HepG2 (cell line): ENCODE data around the gene TTLL4. TPM values are rescaled to one million over a fixed set of nuclear protein-coding genes. Genes with fewer than 3 reads are reported as not detected.

Experiments used
- ATAC-seq: fragments of 200-7000 bp; cut with Tn5 transposase; 3 replicates; pipeline ENCODE4 v1.9.1; 2020; ENCODE audit warnings: mild to moderate bottlenecking, moderate library complexity
- BruUV-seq: library from RNA; stranded (reverse); fragments of 400-500 nt; replicated peaks from 2 replicates; lab custom pipeline; 2021; lab: Mats Ljungman, UMichigan
- CTCF ChIA-PET: fragments of 300-600 bp; formaldehyde crosslinking; extraction: SDS; loops from one replicate; lab custom pipeline; 2021; ENCODE audit warnings: low total read pairs, inconsistent platforms, low intra/inter-chr PET ratio; lab: Yijun Ruan, JAX
- POLR2A ChIA-PET: fragments of 350-600 bp; sonication (Branson Sonifier 250); formaldehyde crosslinking; loops from one replicate; lab custom pipeline; 2020; ENCODE audit warnings: antibody characterized with exemption, inconsistent platforms; lab: Yijun Ruan, JAX
- DNase-seq: peaks from one replicate; pipeline ENCODE4 v3.0.0-alpha.2; 2015; ENCODE audit warnings: low spot score
- FAIRE-seq: peaks from 3 replicates; lab custom pipeline; 2011; peaks lifted over from hg19 to GRCh38; lab: Jason Lieb, UNC
- H2AFZ ChIP-seq: one replicate; pipeline ENCODE4 v1.6.1; 2011; ENCODE audit warnings: low read length, inconsistent platforms
- H3K27ac ChIP-seq: fragments of 300-600 bp; 3 replicates; pipeline ENCODE4 v1.8.0; 2011; ENCODE audit warnings: mixed run types, mild to moderate bottlenecking, mixed read lengths, low read length, inconsistent platforms; ENCODE audit not compliant: insufficient read depth; ENCODE audit errors: extremely low read length
- H3K27me3 ChIP-seq, 2 experiments: fragments of 200-600 bp in 1 of 2; 2 replicates in 1 of 2; 3 replicates in 1 of 2; pipeline versions ENCODE4 v1.6.0 to v1.8.0; 2011; ENCODE audit warnings: low read length in 2 of 2, mild to moderate bottlenecking in 2 of 2, moderate library complexity in 2 of 2, inconsistent platforms in 1 of 2; ENCODE audit not compliant: insufficient read depth in 2 of 2, control insufficient read depth in 1 of 2
- H3K36me3 ChIP-seq, 2 experiments: fragments of 200-600 bp in 1 of 2; replicated peaks in 1 of 2; 2 replicates in 1 of 2; 3 replicates in 1 of 2; pipeline versions ENCODE4 v1.5.1 to v1.8.0; 2011; ENCODE audit warnings: low read length in 2 of 2, inconsistent platforms in 1 of 2; ENCODE audit not compliant: insufficient read depth in 2 of 2, control insufficient read depth in 1 of 2
- H3K4me1 ChIP-seq: 2 replicates; pipeline ENCODE4 v1.5.1; 2012; ENCODE audit warnings: low read length, inconsistent platforms; ENCODE audit not compliant: insufficient read depth
- H3K4me2 ChIP-seq: 2 replicates; pipeline ENCODE4 v1.6.0; 2011; ENCODE audit warnings: low read depth, low read length, inconsistent platforms
- H3K4me3 ChIP-seq, 3 experiments: fragments of 200-600 bp in 1 of 3; sonication (generic), shearing (Covaris generic) in 1 of 3; replicated peaks in 1 of 3; 2 replicates each; pipeline ENCODE4 v1.5.1; 2011 to 2016; ENCODE audit warnings: low read length in 3 of 3, inconsistent platforms in 2 of 3, low read depth in 2 of 3, mild to moderate bottlenecking in 2 of 3, control low read depth in 1 of 3, mixed read lengths in 1 of 3; ENCODE audit not compliant: insufficient read depth in 1 of 3
- H3K79me2 ChIP-seq: one replicate; pipeline ENCODE4 v1.6.1; 2011; ENCODE audit warnings: low read length, inconsistent platforms; ENCODE audit not compliant: insufficient read depth
- H3K9ac ChIP-seq: 2 replicates; pipeline ENCODE4 v1.6.0; 2011; ENCODE audit warnings: mild to moderate bottlenecking, low read depth, low read length, inconsistent platforms; ENCODE audit not compliant: insufficient read depth
- H3K9me3 ChIP-seq: 2 replicates; pipeline ENCODE4 v1.5.1; 2012; ENCODE audit warnings: mild to moderate bottlenecking, low read length
- H4K20me1 ChIP-seq: 2 replicates; pipeline ENCODE4 v1.6.0; 2011; ENCODE audit warnings: inconsistent platforms, mild to moderate bottlenecking, low read length, moderate library complexity; ENCODE audit not compliant: insufficient read depth
- CBX1 ChIP-seq: IDR thresholded peaks from one replicate; pipeline ENCODE4 v1.6.1; 2016; ENCODE audit warnings: antibody characterized with exemption, low read depth
- KDM6A ChIP-seq: IDR thresholded peaks from 2 replicates; pipeline ENCODE4 v1.6.1; 2016; ENCODE audit warnings: low read depth
- MAFK ChIP-seq, 2 experiments: IDR thresholded peaks in 1 of 2; conservative IDR thresholded peaks in 1 of 2; 2 replicates each; pipeline ENCODE4 v1.6.1; 2011; ENCODE audit warnings: improper control_type of control experiment in 2 of 2, low read length in 2 of 2
- NFE2L2 ChIP-seq: fragments of 150-350 bp; IDR thresholded peaks from 2 replicates; pipeline ENCODE4 v1.6.1; 2014; ENCODE audit warnings: low read length
- NFKB2 ChIP-seq: sonication (generic); formaldehyde crosslinking; IDR thresholded peaks from 2 replicates; pipeline ENCODE4 v1.4.0; 2020; ENCODE audit warnings: missing genetic modification reagents, borderline replicate concordance
- PHF21A ChIP-seq: sonication (generic); formaldehyde crosslinking; IDR thresholded peaks from 2 replicates; pipeline ENCODE4 v1.5.0; 2020; ENCODE audit warnings: mild to moderate bottlenecking, missing genetic modification reagents
- PHF8 ChIP-seq: sonication (generic); formaldehyde crosslinking; IDR thresholded peaks from 2 replicates; pipeline ENCODE4 v1.5.0; 2020; ENCODE audit warnings: missing genetic modification reagents
- ZBTB1 ChIP-seq: sonication (generic); formaldehyde crosslinking; IDR thresholded peaks from 2 replicates; pipeline ENCODE4 v1.4.0; 2020; ENCODE audit warnings: missing genetic modification reagents, borderline replicate concordance
- ZNF253 ChIP-seq: sonication (generic); formaldehyde crosslinking; IDR thresholded peaks from 2 replicates; pipeline ENCODE4 v1.8.0; 2022; ENCODE audit warnings: mild to moderate bottlenecking, missing genetic modification reagents, borderline replicate concordance
- ZNF546 ChIP-seq: sonication (generic); formaldehyde crosslinking; conservative IDR thresholded peaks from 2 replicates; pipeline ENCODE4 v1.8.1; 2023; ENCODE audit warnings: mild to moderate bottlenecking, missing genetic modification reagents
- ZNF547 ChIP-seq: sonication (generic); formaldehyde crosslinking; IDR thresholded peaks from 2 replicates; pipeline ENCODE4 v1.5.1; 2020; ENCODE audit warnings: mild to moderate bottlenecking, missing genetic modification reagents
- ZNF75D ChIP-seq: sonication (generic); formaldehyde crosslinking; IDR thresholded peaks from 2 replicates; pipeline ENCODE4 v1.8.1; 2023; ENCODE audit warnings: missing genetic modification reagents, mild to moderate bottlenecking, borderline replicate concordance
- WGBS: methylation state at CpG from one replicate; pipeline ENCODE4 v1.1.6; 2017; ENCODE audit warnings: low lambda C conversion rate; 5-methylcytosine and 5-hydroxymethylcytosine counted together
- in situ Hi-C: cut with HindIII; loops from 2 replicates; pipeline ENCODE4 v1.10.0; 2017; ENCODE audit warnings: low pct_unique_long_range_greater_than_20kb; ENCODE audit not compliant: extremely low pct_ligation_motif_present
- intact Hi-C: fragments of 100-400 bp; cut with micrococcal nuclease; formaldehyde crosslinking; loops from one replicate; pipeline ENCODE4 v1.10.0; 2022; ENCODE audit not compliant: unreplicated experiment
- polyA plus RNA-seq, 8 experiments: library from polyadenylated mRNA; depleted of rRNA in 3 of 8; stranded (reverse) in 7 of 8; unstranded in 1 of 8; fragments of >200 nt; fragmentation: Illumina TruSeq in 4 of 8; extraction: Trizol in 4 of 8; gene quantifications; 2 replicates each; pipeline versions ENCODE4 v1.2.1 to v1.2.3, GENCODE V29; 2011 to 2016; ENCODE audit warnings: low read depth in 4 of 8, missing spikeins in 1 of 8, mixed read lengths in 1 of 8; ENCODE audit not compliant: insufficient read depth in 1 of 8
- total RNA-seq, 5 experiments: library from RNA; depleted of rRNA; stranded (reverse); fragments of >200 nt; fragmentation: Illumina TruSeq; extraction: Trizol; gene quantifications; 2 replicates each; pipeline ENCODE4 v1.2.3, GENCODE V29; 2016; ENCODE audit warnings: low read depth in 1 of 5
- TF ChIP-seq, protein P1 (sequence below): sonication (generic); formaldehyde crosslinking; conservative IDR thresholded peaks from 2 replicates; pipeline ENCODE4 v1.5.0; 2020; ENCODE audit warnings: missing genetic modification reagents
- TF ChIP-seq, protein P2 (sequence below): sonication (generic); formaldehyde crosslinking; conservative IDR thresholded peaks from 2 replicates; pipeline ENCODE4 v1.8.0; 2022; ENCODE audit warnings: low read depth, missing genetic modification reagents
- TF ChIP-seq, protein P3 (sequence below): sonication (generic); formaldehyde crosslinking; IDR thresholded peaks from 2 replicates; pipeline ENCODE4 v1.8.0; 2022; ENCODE audit warnings: mild to moderate bottlenecking, missing genetic modification reagents, borderline replicate concordance

TTLL4 gene
- total and polyA plus RNA-seq, 2 of the 13 experiments (the other 11 are each of a cell fraction or from before 2014, with no cell fraction given), result 77.5 to 84.6 TPM

DNA sequence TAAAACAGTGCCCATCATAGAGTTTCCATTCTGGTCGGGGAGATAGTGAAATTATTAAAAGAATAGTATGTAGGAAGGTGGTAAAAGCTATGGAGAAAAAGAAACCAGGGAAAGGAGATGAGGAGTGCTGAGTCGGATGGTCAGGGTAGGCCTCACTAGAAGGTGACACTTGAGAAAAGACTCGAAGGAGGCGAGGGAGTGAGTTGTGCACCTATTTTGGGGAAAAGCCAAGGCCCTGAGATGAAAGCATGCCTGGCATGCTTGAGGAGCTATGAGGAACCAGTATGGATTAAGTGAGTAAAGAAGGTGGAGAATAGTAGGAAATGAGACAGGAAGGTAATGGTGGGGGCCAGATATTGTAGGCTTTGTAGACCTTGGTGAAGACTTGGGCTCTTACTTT, 7.3 kb upstream of the TTLL4 start:
- CTCF ChIA-PET, result no interaction called here

DNA sequence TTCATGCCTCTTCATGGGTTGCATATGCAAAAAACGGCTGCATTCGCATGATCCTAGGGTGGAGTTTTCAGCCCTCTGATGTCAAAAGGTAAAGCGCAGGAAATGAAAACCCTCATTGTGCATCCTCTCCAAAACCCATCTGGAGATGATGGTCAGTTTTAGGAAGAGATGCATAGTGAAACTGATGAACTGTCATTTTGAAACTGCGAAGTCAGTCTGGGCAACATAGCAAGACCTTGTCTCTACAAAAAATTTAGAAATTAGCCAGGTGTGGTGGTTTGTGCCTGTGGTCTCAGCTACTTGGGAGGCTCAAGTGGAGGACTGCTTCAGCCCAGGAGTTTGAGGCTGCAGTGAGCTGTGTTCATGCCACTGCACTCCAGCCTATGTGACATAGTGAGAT, 2.5 kb upstream of the TTLL4 start:
- H3K4me3 ChIP-seq, result no peak overlapping the region
- no peaks in the 10 kb centered on the region for H3K36me3 ChIP-seq
- intact Hi-C loops (no loop called here), in situ Hi-C loops (no loop called here)
- CTCF ChIA-PET, result no interaction called here
- DNase-seq, result no peak
- no peak for ATAC-seq
- POLR2A ChIA-PET, result interaction anchor here (0.6 to 1.0 kb wide), 5 partner anchors 48 to 184 kb away, joined by 3 to 4 read pairs (median 3); partner anchors contain the start of gene CYP27A1
- H3K4me2 ChIP-seq, result no peak overlapping the region
- H3K4me1 ChIP-seq, result peaks cover 32% of the 10 kb centered on the region
- H3K27ac ChIP-seq, result no peak overlapping the region
- WGBS, result 73% methylated on average over 4 of the region's 4 CpGs
- no peaks in the 10 kb centered on the region for H4K20me1 ChIP-seq
- H3K9ac ChIP-seq, result no peak overlapping the region
- no peak for FAIRE-seq
- H3K27me3 ChIP-seq, result no peaks in the 10 kb centered on the region; a peak in 1 of 5 replicates
- no TSS peak for BruUV-seq
- no peak overlapping the region for H2AFZ ChIP-seq
- H3K79me2 ChIP-seq, result peaks cover 23% of the 10 kb centered on the region
- no peaks in the 10 kb centered on the region for H3K9me3 ChIP-seq
- TF ChIP-seq NFKB2 (CRISPR knock-in tag), result no peak
- TF ChIP-seq PHF8 (CRISPR knock-in tag), result no peak
- TF ChIP-seq, protein P1, sequence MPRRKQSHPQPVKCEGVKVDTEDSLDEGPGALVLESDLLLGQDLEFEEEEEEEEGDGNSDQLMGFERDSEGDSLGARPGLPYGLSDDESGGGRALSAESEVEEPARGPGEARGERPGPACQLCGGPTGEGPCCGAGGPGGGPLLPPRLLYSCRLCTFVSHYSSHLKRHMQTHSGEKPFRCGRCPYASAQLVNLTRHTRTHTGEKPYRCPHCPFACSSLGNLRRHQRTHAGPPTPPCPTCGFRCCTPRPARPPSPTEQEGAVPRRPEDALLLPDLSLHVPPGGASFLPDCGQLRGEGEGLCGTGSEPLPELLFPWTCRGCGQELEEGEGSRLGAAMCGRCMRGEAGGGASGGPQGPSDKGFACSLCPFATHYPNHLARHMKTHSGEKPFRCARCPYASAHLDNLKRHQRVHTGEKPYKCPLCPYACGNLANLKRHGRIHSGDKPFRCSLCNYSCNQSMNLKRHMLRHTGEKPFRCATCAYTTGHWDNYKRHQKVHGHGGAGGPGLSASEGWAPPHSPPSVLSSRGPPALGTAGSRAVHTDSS (CRISPR knock-in tag), result no peak
- no peak for TF ChIP-seq ZBTB1 (CRISPR knock-in tag)
- TF ChIP-seq NFE2L2, result no peak
- no peak for TF ChIP-seq ZNF75D
- TF ChIP-seq ZNF253 (CRISPR knock-in tag), result no peak
- no peak for TF ChIP-seq KDM6A (CRISPR knock-in tag)
- TF ChIP-seq ZNF546 (CRISPR knock-in tag), result no peak
- TF ChIP-seq, protein P2, sequence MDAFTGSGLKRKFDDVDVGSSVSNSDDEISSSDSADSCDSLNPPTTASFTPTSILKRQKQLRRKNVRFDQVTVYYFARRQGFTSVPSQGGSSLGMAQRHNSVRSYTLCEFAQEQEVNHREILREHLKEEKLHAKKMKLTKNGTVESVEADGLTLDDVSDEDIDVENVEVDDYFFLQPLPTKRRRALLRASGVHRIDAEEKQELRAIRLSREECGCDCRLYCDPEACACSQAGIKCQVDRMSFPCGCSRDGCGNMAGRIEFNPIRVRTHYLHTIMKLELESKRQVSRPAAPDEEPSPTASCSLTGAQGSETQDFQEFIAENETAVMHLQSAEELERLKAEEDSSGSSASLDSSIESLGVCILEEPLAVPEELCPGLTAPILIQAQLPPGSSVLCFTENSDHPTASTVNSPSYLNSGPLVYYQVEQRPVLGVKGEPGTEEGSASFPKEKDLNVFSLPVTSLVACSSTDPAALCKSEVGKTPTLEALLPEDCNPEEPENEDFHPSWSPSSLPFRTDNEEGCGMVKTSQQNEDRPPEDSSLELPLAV (CRISPR knock-in tag), result no peak
- TF ChIP-seq CBX1, result no peak
- TF ChIP-seq, protein P3, sequence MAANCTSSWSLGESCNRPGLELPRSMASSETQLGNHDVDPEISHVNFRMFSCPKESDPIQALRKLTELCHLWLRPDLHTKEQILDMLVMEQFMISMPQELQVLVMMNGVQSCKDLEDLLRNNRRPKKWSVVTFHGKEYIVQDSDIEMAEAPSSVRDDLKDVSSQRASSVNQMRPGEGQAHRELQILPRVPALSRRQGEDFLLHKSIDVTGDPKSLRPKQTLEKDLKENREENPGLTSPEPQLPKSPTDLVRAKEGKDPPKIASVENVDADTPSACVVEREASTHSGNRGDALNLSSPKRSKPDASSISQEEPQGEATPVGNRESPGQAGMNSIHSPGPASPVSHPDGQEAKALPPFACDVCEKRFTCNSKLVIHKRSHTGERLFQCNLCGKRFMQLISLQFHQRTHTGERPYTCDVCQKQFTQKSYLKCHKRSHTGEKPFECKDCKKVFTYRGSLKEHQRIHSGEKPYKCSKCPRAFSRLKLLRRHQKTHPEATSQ (CRISPR knock-in tag), result no peak
- no peak for TF ChIP-seq PHF21A (CRISPR knock-in tag)
- TF ChIP-seq ZNF547, result no peak

More for the DNA sequence above, 7.3 kb upstream of the TTLL4 start:
- no peaks in the 10 kb centered on the region for H3K27me3 ChIP-seq
- no peak overlapping the region for H3K9ac ChIP-seq
- H3K4me2 ChIP-seq, result no peak overlapping the region
- no peaks in the 10 kb centered on the region for H4K20me1 ChIP-seq
- no peak overlapping the region for H3K4me3 ChIP-seq
- no peak for TF ChIP-seq PHF8 (CRISPR knock-in tag)
- 0 out of 4 replicates have a peak, but pooled peaks of 1 of the 2 experiments have one; percentile 3 for TF ChIP-seq MAFK (conservative IDR thresholded peaks at IDR 0.05 in 1 of 2, IDR thresholded peaks at IDR 0.05 in 1 of 2; ENCODE audit: low read length in 2 of 2)
- TF ChIP-seq, all 625 proteins: peak for 1
- Histone ChIP-seq H3K4me1 (peaks cover 8% of the 10 kb centered on the region; the same call in 1 of the 2 replicates), H3K36me3 (peaks cover 2 to 6% of the 10 kb centered on the region in 2 experiments; a peak in 2 of 5 replicates), H3K9me3 (no peaks in the 10 kb centered on the region), H3K79me2 (no peaks in the 10 kb centered on the region), H3K27ac (no peak overlapping the region), H2AFZ (no peak overlapping the region)
- intact Hi-C loops (no loop called here), in situ Hi-C loops (no loop called here)
- no peak for FAIRE-seq
- BruUV-seq, result no TSS peak
- DNase-seq, result no peak
- no peak for ATAC-seq
- POLR2A ChIA-PET, result no interaction called here
- 79% methylated on average over 4 of the region's 4 CpGs for WGBS
